Measurements from ENCODE around the gene ADGRL2. TPM values are rescaled to one million over a fixed set of nuclear protein-coding genes. Genes with fewer than 3 reads are reported as not detected.

ADGRL2 gene
- total and polyA plus RNA-seq, 2 donors (not counting 3 experiments of a cell fraction or from before 2014, with no cell fraction given): 32.7 to 46.1 TPM

- no peak overlapping the region for H3K9ac ChIP-seq (replicated peaks; ENCODE audit: extremely low read depth, insufficient read depth, low read length)
- TF ChIP-seq EZH2 (IDR thresholded peaks at IDR 0.05; ENCODE audit: borderline replicate concordance, low read depth, low read length, severe bottlenecking) (no peak), POLR2A (IDR thresholded peaks at IDR 0.05; ENCODE audit: low read depth, low read length) (no peak), MYC (IDR thresholded peaks at IDR 0.05; ENCODE audit: low read depth, low read length) (no peak), POLR2AphosphoS5 (IDR thresholded peaks at IDR 0.05; ENCODE audit: insufficient read depth, low read depth, low read length) (no peak), JUN (IDR thresholded peaks at IDR 0.05; ENCODE audit: borderline replicate concordance, insufficient read depth, insufficient read length, low read depth) (no peak), GATA2 (IDR thresholded peaks at IDR 0.05; ENCODE audit: insufficient read depth, insufficient read length, low read depth, low read length) (no peak)
- TF ChIP-seq, protein P1, sequence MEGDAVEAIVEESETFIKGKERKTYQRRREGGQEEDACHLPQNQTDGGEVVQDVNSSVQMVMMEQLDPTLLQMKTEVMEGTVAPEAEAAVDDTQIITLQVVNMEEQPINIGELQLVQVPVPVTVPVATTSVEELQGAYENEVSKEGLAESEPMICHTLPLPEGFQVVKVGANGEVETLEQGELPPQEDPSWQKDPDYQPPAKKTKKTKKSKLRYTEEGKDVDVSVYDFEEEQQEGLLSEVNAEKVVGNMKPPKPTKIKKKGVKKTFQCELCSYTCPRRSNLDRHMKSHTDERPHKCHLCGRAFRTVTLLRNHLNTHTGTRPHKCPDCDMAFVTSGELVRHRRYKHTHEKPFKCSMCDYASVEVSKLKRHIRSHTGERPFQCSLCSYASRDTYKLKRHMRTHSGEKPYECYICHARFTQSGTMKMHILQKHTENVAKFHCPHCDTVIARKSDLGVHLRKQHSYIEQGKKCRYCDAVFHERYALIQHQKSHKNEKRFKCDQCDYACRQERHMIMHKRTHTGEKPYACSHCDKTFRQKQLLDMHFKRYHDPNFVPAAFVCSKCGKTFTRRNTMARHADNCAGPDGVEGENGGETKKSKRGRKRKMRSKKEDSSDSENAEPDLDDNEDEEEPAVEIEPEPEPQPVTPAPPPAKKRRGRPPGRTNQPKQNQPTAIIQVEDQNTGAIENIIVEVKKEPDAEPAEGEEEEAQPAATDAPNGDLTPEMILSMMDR (IDR thresholded peaks at IDR 0.05; ENCODE audit: extremely low read depth in 1 of 2, insufficient read depth in 1 of 2, low read depth in 1 of 2, low read length in 2 of 2): no peak
- no peaks in the 10 kb centered on the region for H3K4me1 ChIP-seq (ENCODE audit: control insufficient read depth, extremely low read depth, insufficient read depth, low read length)
- no peak overlapping the region for H3K4me3 ChIP-seq (replicated peaks in 1 of 3; ENCODE audit: insufficient read depth in 1 of 3, low read depth in 1 of 3, low read length in 3 of 3)
- no peaks in the 10 kb centered on the region for H3K9me3 ChIP-seq (replicated peaks; ENCODE audit: control insufficient read depth, insufficient read depth, low read length)
- ChIA-PET POLR2A (no interaction called here), CTCF (interaction anchor here (1.2 kb wide), 1 partner anchor 234 kb away, joined by 4 read pairs; no protein-coding TSS in a partner anchor)
- DNase-seq (ENCODE audit: low read depth, low spot score): no peak
- no peak for FAIRE-seq
- H3K79me2 ChIP-seq (ENCODE audit: control insufficient read depth, insufficient read depth, low read length): no peaks in the 10 kb centered on the region
- no peaks in the 10 kb centered on the region for H4K20me1 ChIP-seq (replicated peaks; ENCODE audit: control insufficient read depth, extremely low read depth, insufficient read depth, low read length)
- H3K27ac ChIP-seq (ENCODE audit: insufficient read depth, low read depth, low read length): no peak overlapping the region
- no peak overlapping the region for H3K4me2 ChIP-seq (ENCODE audit: insufficient read depth, low read length)
- no peak overlapping the region for H2AFZ ChIP-seq (ENCODE audit: low read depth, low read length)
- no peaks in the 10 kb centered on the region for H3K27me3 ChIP-seq (ENCODE audit: control insufficient read depth in 2 of 2, insufficient read depth in 2 of 2, low read length in 2 of 2)
- H3K9me1 ChIP-seq (replicated peaks; ENCODE audit: control insufficient read depth, extremely low read depth, insufficient read depth, low read length): no peaks in the 10 kb centered on the region
- no TSS peak for BruUV-seq (replicated peaks)
- dilution Hi-C loops (cut with MboI; ENCODE audit: extremely low pct_ligation_motif_present, low sequenced_read_pairs): no loop called here
- intact Hi-C loops (cut with micrococcal nuclease): no loop called here
- no peaks in the 10 kb centered on the region for H3K36me3 ChIP-seq (ENCODE audit: control insufficient read depth in 2 of 2, extremely low read depth in 1 of 2, insufficient read depth in 2 of 2, low read length in 2 of 2)
Observed at GRCh38 chr1:81792184-81792583, 8.6 kb upstream of the ADGRL2 start.
